ENCODE data around the gene MMP27. TPM values are rescaled to one million over a fixed set of nuclear protein-coding genes. Genes with fewer than 3 reads are reported as not detected.

MMP27 gene
- total RNA-seq, 1 donor from 2014 or later, result not detected

GRCh38 chr11:102669664-102670063, 35.9 kb downstream of the MMP27 start:
- H3K4me3 ChIP-seq (ENCODE audit: low read depth, low read length), result no peak overlapping the region
- no peak for TF ChIP-seq CTCF (conservative IDR thresholded peaks at IDR 0.05; ENCODE audit: low read depth, low read length)
- no peak for DNase-seq (ENCODE audit: low read depth)

- peak; percentile 2 for DNase-seq (ENCODE audit: low read depth)
- no peak overlapping the region for H3K4me3 ChIP-seq (ENCODE audit: low read depth, low read length)
- peak; percentile 95 for TF ChIP-seq CTCF (conservative IDR thresholded peaks at IDR 0.05; ENCODE audit: low read depth, low read length)
Measured at GRCh38 chr11:102666331-102666957, 39.1 kb downstream of the MMP27 start.

- no peak for DNase-seq (ENCODE audit: low read depth)
- TF ChIP-seq CTCF (conservative IDR thresholded peaks at IDR 0.05; ENCODE audit: low read depth, low read length), result peak; percentile 52
- no peak overlapping the region for H3K4me3 ChIP-seq (ENCODE audit: low read depth, low read length)
Measured at GRCh38 chr11:102664001-102664752, 41.4 kb downstream of the MMP27 start.

- TF ChIP-seq CTCF (conservative IDR thresholded peaks at IDR 0.05; ENCODE audit: low read depth, low read length), result no peak
- H3K4me3 ChIP-seq (ENCODE audit: low read depth, low read length), result no peak overlapping the region
- no peak for DNase-seq (ENCODE audit: low read depth)
Measured at GRCh38 chr11:102662607-102663006, 43.0 kb downstream of the MMP27 start.

- no peak for TF ChIP-seq CTCF (conservative IDR thresholded peaks at IDR 0.05; ENCODE audit: low read depth, low read length)
- no peak overlapping the region for H3K4me3 ChIP-seq (ENCODE audit: low read depth, low read length)
- DNase-seq (ENCODE audit: low read depth), result no peak
Measured at GRCh38 chr11:102661040-102661439, 44.5 kb downstream of the MMP27 start.

GRCh38 chr11:102656528-102656927, 49.0 kb downstream of the MMP27 start:
- no peak overlapping the region for H3K4me3 ChIP-seq (ENCODE audit: low read depth, low read length)
- DNase-seq (ENCODE audit: low read depth), result no peak
- no peak for TF ChIP-seq CTCF (conservative IDR thresholded peaks at IDR 0.05; ENCODE audit: low read depth, low read length)

Measured in epithelial cell of proximal tubule (primary cell).